Measurements from ENCODE around the gene F13A1. TPM values are rescaled to one million over a fixed set of nuclear protein-coding genes. Genes with fewer than 3 reads are reported as not detected.
"Not testable (repeated sequence)": the region's sequence is repeated elsewhere in the genome, so short reads cannot be mapped to it uniquely, and the experiment has no call there.

Gene F13A1
- total RNA-seq, 1 experiment from 2014 or later: not detected

GRCh38 chr6:6314596-6314995 is 5.9 kb downstream of the F13A1 start:
- CTCF ChIA-PET: no interaction called here
- no TSS peak for BruUV-seq (replicated peaks)
- Mint-ChIP-seq H3K27ac (ENCODE audit: unreplicated experiment) (no peak overlapping the region), H3K4me1 (ENCODE audit: low read depth, unreplicated experiment) (no peaks in the 10 kb centered on the region), H3K4me3 (ENCODE audit: low read depth, unreplicated experiment) (no peak overlapping the region), H3K9me3 (ENCODE audit: low read depth, unreplicated experiment) (no peaks in the 10 kb centered on the region), H3K36me3 (ENCODE audit: insufficient read depth, unreplicated experiment) (no peaks in the 10 kb centered on the region), H3K27me3 (ENCODE audit: unreplicated experiment) (peaks cover 26% of the 10 kb centered on the region)
- DNase-seq: no peak
- no peak for TF ChIP-seq CTCF (IDR thresholded peaks at IDR 0.05; ENCODE audit: unreplicated experiment)
- intact Hi-C loops (cut with micrococcal nuclease; ENCODE audit: unreplicated experiment): no loop called here

GRCh38 chr6:6312901-6313441 is 7.5 kb downstream of the F13A1 start:
- H3K36me3 Mint-ChIP-seq (ENCODE audit: insufficient read depth, unreplicated experiment): no peaks in the 10 kb centered on the region
- no peak for DNase-seq
- no peak for TF ChIP-seq CTCF (IDR thresholded peaks at IDR 0.05; ENCODE audit: unreplicated experiment)
- no TSS peak for BruUV-seq (replicated peaks)
- H3K4me3 Mint-ChIP-seq (ENCODE audit: low read depth, unreplicated experiment): no peak overlapping the region
- intact Hi-C loops (cut with micrococcal nuclease; ENCODE audit: unreplicated experiment): no loop called here
- no peaks in the 10 kb centered on the region for H3K4me1 Mint-ChIP-seq (ENCODE audit: low read depth, unreplicated experiment)
- H3K27ac Mint-ChIP-seq (ENCODE audit: unreplicated experiment): no peak overlapping the region
- no peaks in the 10 kb centered on the region for H3K9me3 Mint-ChIP-seq (ENCODE audit: low read depth, unreplicated experiment)
- CTCF ChIA-PET: interaction anchor here (0.6 kb wide), 1 partner anchor 12 kb away, joined by 3 read pairs; no protein-coding TSS in a partner anchor
- peaks cover 10% of the 10 kb centered on the region for H3K27me3 Mint-ChIP-seq (ENCODE audit: unreplicated experiment)

GRCh38 chr6:6305575-6305974 is 14.9 kb downstream of the F13A1 start:
- no peak for TF ChIP-seq CTCF (IDR thresholded peaks at IDR 0.05; ENCODE audit: unreplicated experiment)
- no peaks in the 10 kb centered on the region for H3K4me1 Mint-ChIP-seq (ENCODE audit: low read depth, unreplicated experiment)
- no TSS peak for BruUV-seq (replicated peaks)
- no peak overlapping the region for H3K4me3 Mint-ChIP-seq (ENCODE audit: low read depth, unreplicated experiment)
- H3K27ac Mint-ChIP-seq (ENCODE audit: unreplicated experiment): no peak overlapping the region
- intact Hi-C loops (cut with micrococcal nuclease; ENCODE audit: unreplicated experiment): no loop called here
- peaks cover 3% of the 10 kb centered on the region for H3K9me3 Mint-ChIP-seq (ENCODE audit: low read depth, unreplicated experiment)
- H3K27me3 Mint-ChIP-seq (ENCODE audit: unreplicated experiment): no peaks in the 10 kb centered on the region
- H3K36me3 Mint-ChIP-seq (ENCODE audit: insufficient read depth, unreplicated experiment): no peaks in the 10 kb centered on the region
- CTCF ChIA-PET: no interaction called here
- no peak for DNase-seq

GRCh38 chr6:6300383-6300782 is 20.1 kb downstream of the F13A1 start:
- H3K9me3 Mint-ChIP-seq (ENCODE audit: low read depth, unreplicated experiment); H3K27me3 Mint-ChIP-seq (ENCODE audit: unreplicated experiment); H3K36me3 Mint-ChIP-seq (ENCODE audit: insufficient read depth, unreplicated experiment); BruUV-seq (replicated peaks); H3K27ac Mint-ChIP-seq (ENCODE audit: unreplicated experiment); intact Hi-C loops (cut with micrococcal nuclease; ENCODE audit: unreplicated experiment); CTCF ChIA-PET; H3K4me1 Mint-ChIP-seq (ENCODE audit: low read depth, unreplicated experiment); DNase-seq; H3K4me3 Mint-ChIP-seq (ENCODE audit: low read depth, unreplicated experiment): not testable (repeated sequence)

- H3K36me3 Mint-ChIP-seq (ENCODE audit: insufficient read depth, unreplicated experiment): no peaks in the 10 kb centered on the region
- DNase-seq: no peak
- peaks cover 25% of the 10 kb centered on the region for H3K27me3 Mint-ChIP-seq (ENCODE audit: unreplicated experiment)
- CTCF ChIA-PET: interaction anchor here (1.1 kb wide), 1 partner anchor 23 kb away, joined by 3 read pairs; no protein-coding TSS in a partner anchor
- TF ChIP-seq CTCF (IDR thresholded peaks at IDR 0.05; ENCODE audit: unreplicated experiment): no peak
- H3K27ac Mint-ChIP-seq (ENCODE audit: unreplicated experiment): no peak overlapping the region
- intact Hi-C loops (cut with micrococcal nuclease; ENCODE audit: unreplicated experiment): no loop called here
- H3K4me3 Mint-ChIP-seq (ENCODE audit: low read depth, unreplicated experiment): no peak overlapping the region
- BruUV-seq (replicated peaks): no TSS peak
- H3K4me1 Mint-ChIP-seq (ENCODE audit: low read depth, unreplicated experiment): no peaks in the 10 kb centered on the region
- no peaks in the 10 kb centered on the region for H3K9me3 Mint-ChIP-seq (ENCODE audit: low read depth, unreplicated experiment)
Measured at GRCh38 chr6:6293317-6293716, 27.1 kb downstream of the F13A1 start.

Measured in Calu3 (cell line).